Cardiac muscle cell (in vitro differentiated cells and primary cell): ENCODE measurements around the gene DNAJC6. TPM values are rescaled to one million over a fixed set of nuclear protein-coding genes. Genes with fewer than 3 reads are reported as not detected.
A peak's percentile ranks its signal among the peaks of the same experiment; 100 is the strongest.
"Not testable (repeated sequence)": the region's sequence is repeated elsewhere in the genome, so short reads cannot be mapped to it uniquely, and the experiment has no call there.

Source experiments
- DNase-seq, 2 donors: peaks; one replicate each; pipeline versions ENCODE4 v3.0.0 to v3.0.0-alpha.2; 2010 to 2017; ENCODE audit warnings: low read depth in 1 of 2, low spot score in 1 of 2
- H3K27ac ChIP-seq: fragments of 200-600 bp; sonication (generic); 2 replicates; pipeline ENCODE4 v1.5.1; 2016
- H3K27me3 ChIP-seq: fragments of 200-600 bp; sonication (generic); 2 replicates; pipeline ENCODE4 v1.6.0; 2016; ENCODE audit warnings: control low read depth
- H3K36me3 ChIP-seq: fragments of 200-600 bp; sonication (generic); 2 replicates; pipeline ENCODE4 v1.5.1; 2016; ENCODE audit warnings: control low read depth
- H3K4me1 ChIP-seq: fragments of 200-600 bp; sonication (generic); 2 replicates; pipeline ENCODE4 v1.8.1; 2017; ENCODE audit warnings: low read depth, mild to moderate bottlenecking, mixed run types
- H3K4me3 ChIP-seq: fragments of 200-600 bp; sonication (generic); 2 replicates; pipeline ENCODE4 v1.5.1; 2016; ENCODE audit warnings: mild to moderate bottlenecking
- H3K9me3 ChIP-seq: fragments of 200-600 bp; sonication (generic); 2 replicates; pipeline ENCODE4 v1.5.1; 2017; ENCODE audit warnings: low read depth, mild to moderate bottlenecking, control low read depth
- polyA plus RNA-seq: library from polyadenylated mRNA; unstranded; fragments of >200 nt; fragmentation: Nextera tagmentation; extraction: Ambion mirVana; gene quantifications from 2 replicates; pipeline ENCODE4 v1.2.1, GENCODE V29; 2016
- total RNA-seq: library from RNA; depleted of rRNA; stranded (reverse); fragments of >200 nt; gene quantifications from 2 replicates; pipeline ENCODE4 v1.2.3, GENCODE V29; 2016
- TF ChIP-seq, protein P1 (sequence below): IDR thresholded peaks from 2 replicates; pipeline ENCODE4 v1.5.1; 2012; ENCODE audit warnings: low read depth, mild to moderate bottlenecking, low read length

DNAJC6 gene
- total and polyA plus RNA-seq, 2 experiments from 2014 or later: 26.0 to 54.5 TPM

GRCh38 chr1:65368403-65368802, 59.1 kb downstream of the DNAJC6 start:
- TF ChIP-seq, protein P1, sequence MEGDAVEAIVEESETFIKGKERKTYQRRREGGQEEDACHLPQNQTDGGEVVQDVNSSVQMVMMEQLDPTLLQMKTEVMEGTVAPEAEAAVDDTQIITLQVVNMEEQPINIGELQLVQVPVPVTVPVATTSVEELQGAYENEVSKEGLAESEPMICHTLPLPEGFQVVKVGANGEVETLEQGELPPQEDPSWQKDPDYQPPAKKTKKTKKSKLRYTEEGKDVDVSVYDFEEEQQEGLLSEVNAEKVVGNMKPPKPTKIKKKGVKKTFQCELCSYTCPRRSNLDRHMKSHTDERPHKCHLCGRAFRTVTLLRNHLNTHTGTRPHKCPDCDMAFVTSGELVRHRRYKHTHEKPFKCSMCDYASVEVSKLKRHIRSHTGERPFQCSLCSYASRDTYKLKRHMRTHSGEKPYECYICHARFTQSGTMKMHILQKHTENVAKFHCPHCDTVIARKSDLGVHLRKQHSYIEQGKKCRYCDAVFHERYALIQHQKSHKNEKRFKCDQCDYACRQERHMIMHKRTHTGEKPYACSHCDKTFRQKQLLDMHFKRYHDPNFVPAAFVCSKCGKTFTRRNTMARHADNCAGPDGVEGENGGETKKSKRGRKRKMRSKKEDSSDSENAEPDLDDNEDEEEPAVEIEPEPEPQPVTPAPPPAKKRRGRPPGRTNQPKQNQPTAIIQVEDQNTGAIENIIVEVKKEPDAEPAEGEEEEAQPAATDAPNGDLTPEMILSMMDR: no peak
- DNase-seq: no peak
- Histone ChIP-seq H3K27ac (no peak overlapping the region), H3K4me3 (no peak overlapping the region), H3K27me3 (no peaks in the 10 kb centered on the region), H3K4me1 (no peaks in the 10 kb centered on the region), H3K36me3 (peaks cover 11% of the 10 kb centered on the region), H3K9me3 (no peaks in the 10 kb centered on the region)

GRCh38 chr1:65371544-65371943, 62.2 kb downstream of the DNAJC6 start:
- Histone ChIP-seq H3K27ac (no peak overlapping the region), H3K27me3 (no peaks in the 10 kb centered on the region), H3K9me3 (no peaks in the 10 kb centered on the region), H3K36me3 (peaks cover 3% of the 10 kb centered on the region), H3K4me1 (no peaks in the 10 kb centered on the region), H3K4me3 (no peak overlapping the region)
- peak in 1 of 2 donors; percentile 15 for DNase-seq
- TF ChIP-seq, protein P1: no peak

DNA sequence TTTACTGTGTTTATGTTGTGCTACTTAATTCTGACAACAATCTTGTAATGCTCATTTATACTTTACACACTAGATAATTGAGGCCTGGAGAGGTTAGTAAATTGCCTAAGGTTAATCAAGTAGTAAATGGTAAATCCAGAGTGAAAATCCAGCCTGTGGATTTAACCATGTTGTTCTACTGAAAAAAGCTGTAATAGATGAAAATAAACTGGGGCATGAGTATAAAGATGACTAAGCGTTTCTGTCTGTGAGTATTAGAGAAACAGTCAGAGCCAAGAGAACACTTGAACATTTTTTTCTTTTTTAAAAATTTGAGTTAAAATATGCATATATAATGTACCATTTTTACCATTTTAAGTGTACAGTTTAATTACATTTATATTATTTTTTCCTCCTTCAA, 63.2 kb downstream of the DNAJC6 start:
- no peaks in the 10 kb centered on the region for H3K9me3 ChIP-seq
- H3K4me1 ChIP-seq: no peaks in the 10 kb centered on the region
- no peak overlapping the region for H3K4me3 ChIP-seq
- H3K27ac ChIP-seq: no peak overlapping the region
- DNase-seq: no peak
- no peaks in the 10 kb centered on the region for H3K27me3 ChIP-seq
- TF ChIP-seq, protein P1: no peak
- no peaks in the 10 kb centered on the region for H3K36me3 ChIP-seq

DNA sequence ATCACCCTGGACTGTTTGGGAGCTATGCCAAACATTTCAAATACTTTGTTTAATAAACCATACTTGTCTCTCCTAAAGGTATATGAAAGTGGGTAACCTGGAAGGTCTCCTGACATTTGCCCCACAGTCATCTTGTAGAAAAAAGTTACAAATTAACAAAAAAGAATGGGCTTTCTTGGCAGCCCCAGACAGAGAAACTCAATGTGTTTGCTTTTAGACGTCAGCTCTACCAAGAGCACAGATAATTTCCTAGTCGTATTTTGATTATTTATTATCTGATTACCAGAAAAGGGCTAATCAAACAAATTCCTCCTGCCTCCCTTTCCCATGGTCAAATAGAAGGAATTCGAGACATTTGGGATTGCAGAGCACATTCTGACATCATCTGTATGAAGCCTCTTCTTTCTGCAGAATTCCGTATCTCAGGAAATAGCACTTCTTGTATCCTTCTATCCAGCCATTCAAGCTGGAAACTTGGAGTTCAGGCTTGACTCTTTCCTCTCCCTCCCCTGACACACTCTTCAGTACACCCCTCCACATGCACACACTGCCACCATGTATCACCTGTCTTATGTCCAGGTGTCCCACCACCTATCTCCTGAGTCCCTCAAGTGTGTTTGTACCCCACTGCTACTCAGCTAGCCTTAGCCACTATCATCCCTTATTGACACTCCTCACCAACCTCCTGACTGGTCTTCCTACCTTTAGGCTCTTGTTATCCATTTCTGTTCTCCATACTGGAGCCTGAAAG, 68.3 kb downstream of the DNAJC6 start:
- Histone ChIP-seq H3K27me3 (no peaks in the 10 kb centered on the region), H3K9me3 (no peaks in the 10 kb centered on the region), H3K4me3 (no peak overlapping the region), H3K4me1 (no peaks in the 10 kb centered on the region), H3K27ac (no peak overlapping the region), H3K36me3 (peaks cover 16% of the 10 kb centered on the region)
- TF ChIP-seq, protein P1: no peak
- no peak for DNase-seq

- Histone ChIP-seq H3K4me1 (no peaks in the 10 kb centered on the region), H3K9me3 (no peaks in the 10 kb centered on the region), H3K4me3 (no peak overlapping the region), H3K27ac (no peak overlapping the region), H3K36me3 (peaks cover 22% of the 10 kb centered on the region), H3K27me3 (no peaks in the 10 kb centered on the region)
- TF ChIP-seq, protein P1: no peak
- DNase-seq: no peak
These were observed 69.1 kb downstream of the DNAJC6 start for GRCh38 chr1:65378247-65378946.

DNA sequence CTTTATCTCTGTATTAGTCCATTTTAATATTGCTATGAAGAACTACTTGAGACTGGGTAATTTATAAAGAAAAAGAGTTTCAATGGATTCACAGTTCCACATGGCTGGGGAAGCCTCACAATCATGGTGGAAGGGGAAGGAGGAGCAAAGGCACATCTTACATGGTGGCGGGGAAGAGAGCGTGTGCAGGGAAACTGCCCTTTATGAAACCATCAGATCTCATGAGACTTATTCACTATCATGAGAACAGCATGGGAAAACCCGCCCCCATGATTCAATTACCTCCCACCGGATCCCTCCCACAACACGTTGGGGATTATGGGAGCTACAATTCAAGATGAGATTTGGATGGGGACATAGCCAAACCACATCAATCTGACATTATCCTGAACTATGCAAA, 75.1 kb downstream of the DNAJC6 start:
- H3K4me3 ChIP-seq, H3K27me3 ChIP-seq, H3K9me3 ChIP-seq, H3K4me1 ChIP-seq, DNase-seq, H3K27ac ChIP-seq: not testable (repeated sequence)
- peaks cover 66% of the 10 kb centered on the region for H3K36me3 ChIP-seq
